Natural killer cell (primary cell): Measurements from ENCODE around the gene TBC1D24. TPM values are rescaled to one million over a fixed set of nuclear protein-coding genes. Genes with fewer than 3 reads are reported as not detected.

Source experiments
- ATAC-seq, 3 donors: fragments of 150-1000 bp in 2 of 3; fragments of 200-7000 bp in 1 of 3; cut with Tn5 transposase; 1 replicate in 1 of 3; 2 replicates in 2 of 3; pipeline ENCODE4 v1.10.0; 2021; ENCODE audit warnings: mild to moderate bottlenecking in 2 of 3, moderate library complexity in 2 of 3
- DNase-seq, 2 donors: peaks; one replicate each; pipeline versions ENCODE4 v3.0.0 to v3.0.0-alpha.2; 2013 to 2021; ENCODE audit warnings: mixed read lengths in 1 of 2
- H3K27ac ChIP-seq: one replicate; pipeline ENCODE4 v1.5.1; 2013; ENCODE audit warnings: mild to moderate bottlenecking, low read length
- H3K27me3 ChIP-seq: one replicate; pipeline ENCODE4 v1.6.1; 2013; ENCODE audit warnings: low read length; ENCODE audit not compliant: control insufficient read depth, insufficient read depth
- H3K36me3 ChIP-seq: one replicate; pipeline ENCODE4 v1.6.1; 2013; ENCODE audit warnings: low read length; ENCODE audit not compliant: control insufficient read depth, insufficient read depth
- H3K4me1 ChIP-seq: one replicate; pipeline ENCODE4 v1.6.1; 2013; ENCODE audit warnings: low read length; ENCODE audit not compliant: control insufficient read depth, insufficient read depth
- H3K4me3 ChIP-seq: one replicate; pipeline ENCODE4 v1.5.1; 2013; ENCODE audit warnings: low read length
- H3K9me3 ChIP-seq: one replicate; pipeline ENCODE4 v1.6.1; 2013; ENCODE audit warnings: low read length; ENCODE audit not compliant: control insufficient read depth, insufficient read depth
- H3K27ac Mint-ChIP-seq, 2 donors: one replicate each; pipeline ENCODE4 v1.8.0; 2022; ENCODE audit warnings: mild to moderate bottlenecking in 2 of 2, mixed read lengths in 2 of 2, moderate library complexity in 1 of 2
- H3K27me3 Mint-ChIP-seq, 2 donors: one replicate each; pipeline ENCODE4 v1.8.0; 2022; ENCODE audit warnings: low read depth in 2 of 2, mixed read lengths in 2 of 2
- H3K36me3 Mint-ChIP-seq: one replicate; pipeline ENCODE4 v1.8.0; 2022; ENCODE audit warnings: mixed read lengths
- H3K4me1 Mint-ChIP-seq, 2 donors: one replicate each; pipeline ENCODE4 v1.8.0; 2022; ENCODE audit warnings: mixed read lengths in 2 of 2
- H3K4me3 Mint-ChIP-seq: one replicate; pipeline ENCODE4 v1.8.0; 2022; ENCODE audit warnings: mild to moderate bottlenecking, moderate library complexity, mixed read lengths
- H3K9me3 Mint-ChIP-seq, 2 donors: one replicate each; pipeline ENCODE4 v1.8.0; 2022; ENCODE audit warnings: mixed read lengths in 2 of 2
- WGBS: methylation state at CpG from one replicate; pipeline ENCODE4 v1.1.7; 2013; ENCODE audit warnings: missing lambda C conversion rate; ENCODE audit not compliant: insufficient coverage; 5-methylcytosine and 5-hydroxymethylcytosine counted together
- intact Hi-C: fragments of 100-400 bp; cut with micrococcal nuclease; formaldehyde crosslinking; loops from one replicate; pipeline ENCODE4 v1.14.2; 2022
- total RNA-seq, 4 donors: library from RNA; stranded (reverse); fragments of 120-200 nt in 1 of 4; gene quantifications; one replicate each; pipeline versions ENCODE4 v1.2.3 to v1.2.4, GENCODE V29; 2013 to 2022
- TF ChIP-seq, protein P1 (sequence below): fragments of 200-600 bp; IDR thresholded peaks from one replicate; pipeline ENCODE4 v1.8.0; 2022; ENCODE audit warnings: antibody characterized with exemption

TBC1D24 gene
- total RNA-seq, 3 donors from 2014 or later (not counting 1 experiment from before 2014, with no cell fraction given) = 7.2 to 13.0 (median 10.9) TPM

DNA sequence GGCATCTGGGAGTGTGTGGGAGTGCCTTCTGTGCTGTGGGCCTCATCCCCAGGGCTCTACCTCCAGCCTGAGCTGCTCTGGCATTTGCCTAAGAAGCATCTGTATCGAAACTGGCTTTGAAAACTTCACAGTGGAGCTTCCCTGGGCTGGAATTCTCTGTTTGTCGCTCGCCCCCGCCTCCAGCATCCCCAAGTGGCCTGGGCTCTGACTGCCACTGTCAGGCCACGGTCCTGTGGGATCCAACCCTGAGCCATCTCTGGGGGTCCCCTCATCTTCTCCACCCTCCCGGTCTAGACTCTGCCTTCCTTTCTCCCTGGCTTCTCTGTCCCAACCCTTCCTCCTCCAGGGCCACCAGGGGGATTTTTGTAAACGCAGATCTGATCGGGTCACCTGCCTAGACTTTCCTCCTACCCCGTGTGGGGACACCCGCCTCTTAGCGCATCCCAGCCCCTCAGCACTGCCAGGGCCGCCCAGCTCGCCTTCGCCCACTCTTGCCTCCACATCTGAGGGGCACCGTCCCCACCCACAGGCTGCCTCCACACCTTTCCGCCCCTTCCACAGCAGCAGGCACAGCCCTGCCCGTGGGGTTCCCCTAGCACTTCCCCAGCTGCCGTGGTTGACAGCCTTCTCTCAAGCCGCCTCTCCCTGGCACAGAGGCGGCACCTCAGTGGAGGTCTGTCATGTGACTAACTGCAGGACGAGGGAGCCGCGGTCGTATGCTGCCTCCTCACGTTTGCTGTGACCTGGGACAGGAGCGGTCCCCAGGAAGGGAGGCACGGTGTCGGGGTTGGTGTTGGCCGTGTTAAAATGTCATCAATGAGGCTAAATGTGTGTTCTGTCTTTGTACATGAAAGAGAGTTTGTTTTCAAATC lies 12.0 kb downstream of the TBC1D24 start:
- TF ChIP-seq, protein P1, sequence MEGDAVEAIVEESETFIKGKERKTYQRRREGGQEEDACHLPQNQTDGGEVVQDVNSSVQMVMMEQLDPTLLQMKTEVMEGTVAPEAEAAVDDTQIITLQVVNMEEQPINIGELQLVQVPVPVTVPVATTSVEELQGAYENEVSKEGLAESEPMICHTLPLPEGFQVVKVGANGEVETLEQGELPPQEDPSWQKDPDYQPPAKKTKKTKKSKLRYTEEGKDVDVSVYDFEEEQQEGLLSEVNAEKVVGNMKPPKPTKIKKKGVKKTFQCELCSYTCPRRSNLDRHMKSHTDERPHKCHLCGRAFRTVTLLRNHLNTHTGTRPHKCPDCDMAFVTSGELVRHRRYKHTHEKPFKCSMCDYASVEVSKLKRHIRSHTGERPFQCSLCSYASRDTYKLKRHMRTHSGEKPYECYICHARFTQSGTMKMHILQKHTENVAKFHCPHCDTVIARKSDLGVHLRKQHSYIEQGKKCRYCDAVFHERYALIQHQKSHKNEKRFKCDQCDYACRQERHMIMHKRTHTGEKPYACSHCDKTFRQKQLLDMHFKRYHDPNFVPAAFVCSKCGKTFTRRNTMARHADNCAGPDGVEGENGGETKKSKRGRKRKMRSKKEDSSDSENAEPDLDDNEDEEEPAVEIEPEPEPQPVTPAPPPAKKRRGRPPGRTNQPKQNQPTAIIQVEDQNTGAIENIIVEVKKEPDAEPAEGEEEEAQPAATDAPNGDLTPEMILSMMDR = peak; percentile 55
- H3K9me3 ChIP-seq = no peaks in the 10 kb centered on the region
- Mint-ChIP-seq H3K4me1 (peaks cover 15 to 36% of the 10 kb centered on the region in 2 donors), H3K27ac (peak overlapping the region; percentile 80 to 100), H3K27me3 (peaks cover 0 to 3% of the 10 kb centered on the region in 2 donors), H3K36me3 (no peaks in the 10 kb centered on the region), H3K4me3 (peak overlapping the region; percentile 71), H3K9me3 (no peaks in the 10 kb centered on the region)
- 24% methylated on average over 29 of the region's 29 CpGs for WGBS
- H3K36me3 ChIP-seq = no peaks in the 10 kb centered on the region
- H3K4me1 ChIP-seq = peaks cover 37% of the 10 kb centered on the region
- peak; percentile 92 to 96 (median 92) for ATAC-seq
- DNase-seq = peak; percentile 72 to 92
- no peak overlapping the region for H3K4me3 ChIP-seq
- H3K27ac ChIP-seq = peak overlapping the region; percentile 55
- no peaks in the 10 kb centered on the region for H3K27me3 ChIP-seq
- intact Hi-C loops = loop anchor here (10.0 kb wide), 1 partner anchor 482 kb away; the partner anchor contains the start of gene ZNF598

DNA sequence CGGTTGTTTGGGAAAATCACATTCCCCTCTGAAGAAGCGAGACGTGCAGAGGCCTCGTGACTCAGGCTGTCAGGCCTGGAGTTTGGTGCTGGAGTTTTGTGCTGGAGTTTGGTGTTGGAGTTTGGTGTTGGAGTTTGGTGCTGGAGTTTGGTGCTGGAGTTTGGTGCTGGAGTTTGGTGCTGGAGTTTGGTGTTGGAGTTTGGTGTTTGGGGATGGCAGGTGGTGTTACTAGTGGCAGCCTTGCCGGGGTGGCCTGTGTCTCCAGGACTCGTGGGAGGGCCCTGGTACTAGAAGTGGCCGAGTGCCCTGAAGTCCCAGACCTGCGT lies 12.6 kb downstream of the TBC1D24 start:
- peaks cover 0 to 3% of the 10 kb centered on the region in 2 donors for H3K27me3 Mint-ChIP-seq
- H3K9me3 Mint-ChIP-seq = no peaks in the 10 kb centered on the region
- Histone ChIP-seq H3K36me3 (no peaks in the 10 kb centered on the region), H3K4me3 (no peak overlapping the region), H3K27me3 (no peaks in the 10 kb centered on the region), H3K4me1 (peaks cover 37% of the 10 kb centered on the region), H3K9me3 (no peaks in the 10 kb centered on the region), H3K27ac (no peak overlapping the region)
- peaks cover 15 to 36% of the 10 kb centered on the region in 2 donors for H3K4me1 Mint-ChIP-seq
- no peaks in the 10 kb centered on the region for H3K36me3 Mint-ChIP-seq
- WGBS = 54% methylated on average over 8 of the region's 8 CpGs
- intact Hi-C loops = loop anchor here (10.0 kb wide), 1 partner anchor 483 kb away; the partner anchor contains the start of gene ZNF598
- H3K27ac Mint-ChIP-seq = peak overlapping the region; percentile 80 to 100
- DNase-seq (no peak), ATAC-seq (no peak)
- H3K4me3 Mint-ChIP-seq = peak overlapping the region; percentile 71
- TF ChIP-seq, protein P1 = no peak

DNA sequence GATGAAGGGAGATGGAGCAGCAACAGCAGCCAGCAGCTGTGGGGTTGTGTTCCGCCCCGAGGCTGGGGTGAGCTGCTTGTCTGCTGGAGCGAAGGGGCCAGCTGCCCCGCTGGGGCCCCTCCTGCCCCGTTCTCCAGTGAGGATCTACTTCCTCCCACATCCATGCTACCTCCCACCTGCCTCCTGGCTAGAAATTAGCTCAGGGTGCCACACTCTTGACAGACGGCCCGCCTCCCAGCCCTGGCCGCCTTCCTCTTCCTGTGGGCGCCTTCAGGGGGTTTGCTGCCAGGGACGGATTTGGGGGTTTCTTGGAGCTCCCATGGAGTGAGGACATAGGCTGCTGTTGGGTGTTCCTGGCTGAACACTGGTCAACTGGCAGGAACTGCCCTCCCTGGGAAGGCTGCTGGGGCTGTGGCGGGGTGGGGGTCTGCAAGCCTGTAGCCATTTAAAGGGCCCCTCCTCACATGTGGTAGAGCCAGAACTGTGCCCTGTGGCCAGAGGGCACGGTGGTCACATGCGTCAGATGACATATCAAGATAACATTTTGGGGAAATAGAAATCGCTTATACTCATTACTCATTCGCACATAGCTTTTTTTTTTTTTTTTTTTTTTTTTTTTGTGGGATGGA lies 13.1 kb downstream of the TBC1D24 start:
- H3K4me3 Mint-ChIP-seq = no peak overlapping the region
- peaks cover 0 to 3% of the 10 kb centered on the region in 2 donors for H3K27me3 Mint-ChIP-seq
- intact Hi-C loops = loop anchor here (10.0 kb wide), 1 partner anchor 483 kb away; the partner anchor contains the start of gene ZNF598
- Histone ChIP-seq H3K36me3 (no peaks in the 10 kb centered on the region), H3K9me3 (no peaks in the 10 kb centered on the region), H3K4me1 (peaks cover 37% of the 10 kb centered on the region), H3K4me3 (no peak overlapping the region), H3K27me3 (no peaks in the 10 kb centered on the region), H3K27ac (no peak overlapping the region)
- ATAC-seq (peak in 2 of 3 donors; percentile 10 to 39), DNase-seq (no peak)
- TF ChIP-seq, protein P1 = no peak
- 43% methylated on average over 13 of the region's 15 CpGs for WGBS
- peaks cover 15 to 36% of the 10 kb centered on the region in 2 donors for H3K4me1 Mint-ChIP-seq
- H3K27ac Mint-ChIP-seq = peak overlapping the region; percentile 80 to 100
- H3K9me3 Mint-ChIP-seq = no peaks in the 10 kb centered on the region
- no peaks in the 10 kb centered on the region for H3K36me3 Mint-ChIP-seq
